ENCODE data around the gene NSUN4. TPM values are rescaled to one million over a fixed set of nuclear protein-coding genes. Genes with fewer than 3 reads are reported as not detected.

The NSUN4 gene
- total and polyA plus RNA-seq, 2 of the 13 experiments (the other 11 are each of a cell fraction or from before 2014, with no cell fraction given) = 21.5 to 23.5 TPM

DNA sequence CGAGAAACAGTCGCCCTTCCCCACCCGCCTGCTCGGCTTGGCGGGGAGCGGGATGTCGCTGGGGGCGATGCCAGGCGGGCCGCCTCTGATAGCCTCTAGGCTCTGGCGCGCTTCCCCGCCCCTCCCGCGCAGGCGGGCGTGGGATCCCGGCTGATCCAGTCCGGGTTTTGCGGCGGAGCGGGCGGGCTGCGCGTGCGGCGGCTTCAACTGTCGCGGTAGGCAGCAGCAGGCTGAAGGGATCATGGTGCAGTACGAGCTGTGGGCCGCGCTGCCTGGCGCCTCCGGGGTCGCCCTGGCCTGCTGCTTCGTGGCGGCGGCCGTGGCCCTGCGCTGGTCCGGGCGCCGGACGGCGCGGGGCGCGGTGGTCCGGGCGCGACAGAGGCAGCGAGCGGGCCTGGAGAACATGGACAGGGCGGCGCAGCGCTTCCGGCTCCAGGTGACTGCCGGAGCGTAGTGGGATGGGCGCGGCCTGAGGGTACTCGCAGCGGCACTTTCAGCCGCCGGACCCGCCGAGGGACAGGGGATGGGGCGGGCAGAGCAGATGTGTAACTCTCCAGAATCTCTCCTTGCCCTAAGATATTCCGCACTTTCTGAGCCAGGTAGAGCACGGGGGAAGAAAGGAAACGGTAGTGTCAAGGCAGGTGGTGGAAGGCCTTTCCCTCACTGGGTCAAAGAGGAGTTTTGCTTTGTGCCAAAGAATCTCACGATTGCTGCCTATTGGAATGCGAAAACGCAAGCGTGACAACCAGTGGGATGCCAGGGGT is 53.7 kb downstream of the NSUN4 start, which contains the start of gene FAAH (continued):
- TF ChIP-seq ZNF230 (CRISPR knock-in tag; IDR thresholded peaks at IDR 0.05) (no peak), CCAR2 (optimal IDR thresholded peaks at IDR 0.05; ENCODE audit: low read depth, low read length) (no peak), SATB2 (CRISPR knock-in tag; IDR thresholded peaks at IDR 0.05) (peak; percentile 90), ZNF569 (CRISPR knock-in tag; IDR thresholded peaks at IDR 0.05; ENCODE audit: borderline replicate concordance) (no peak), HNRNPLL (IDR thresholded peaks at IDR 0.05; ENCODE audit: low read depth, low read length, poor library complexity, severe bottlenecking) (peak; percentile 68), FOXM1 (CRISPR knock-in tag; IDR thresholded peaks at IDR 0.05) (peak; percentile 79; the same call in 1 of the 2 replicates), PHF8 (CRISPR knock-in tag; IDR thresholded peaks at IDR 0.05) (peak; percentile 74), ZFP37 (CRISPR knock-in tag; IDR thresholded peaks at IDR 0.05; ENCODE audit: borderline replicate concordance) (peak; percentile 71; the same call in 1 of the 2 replicates), SOX13 (IDR thresholded peaks at IDR 0.05) (no peak), SOX13 (CRISPR knock-in tag; conservative IDR thresholded peaks at IDR 0.05 in 1 of 2, IDR thresholded peaks at IDR 0.05 in 1 of 2) (peak in 1 of 2 experiments; percentile 55; a peak in 2 of 4 replicates), ELF3 (CRISPR knock-in tag; IDR thresholded peaks at IDR 0.05) (peak; percentile 71), ZNF331 (CRISPR knock-in tag; IDR thresholded peaks at IDR 0.05) (peak; percentile 86), PAX8 (CRISPR knock-in tag; IDR thresholded peaks at IDR 0.05; ENCODE audit: borderline replicate concordance) (peak; percentile 71; the same call in 1 of the 2 replicates), POGZ (CRISPR knock-in tag; IDR thresholded peaks at IDR 0.05) (peak; percentile 59), ZNF772 (CRISPR knock-in tag; IDR thresholded peaks at IDR 0.05) (peak; percentile 87; the same call in 1 of the 2 replicates), MIER3 (CRISPR knock-in tag; IDR thresholded peaks at IDR 0.05; ENCODE audit: borderline replicate concordance) (no peak)
- TF ChIP-seq, protein P1, sequence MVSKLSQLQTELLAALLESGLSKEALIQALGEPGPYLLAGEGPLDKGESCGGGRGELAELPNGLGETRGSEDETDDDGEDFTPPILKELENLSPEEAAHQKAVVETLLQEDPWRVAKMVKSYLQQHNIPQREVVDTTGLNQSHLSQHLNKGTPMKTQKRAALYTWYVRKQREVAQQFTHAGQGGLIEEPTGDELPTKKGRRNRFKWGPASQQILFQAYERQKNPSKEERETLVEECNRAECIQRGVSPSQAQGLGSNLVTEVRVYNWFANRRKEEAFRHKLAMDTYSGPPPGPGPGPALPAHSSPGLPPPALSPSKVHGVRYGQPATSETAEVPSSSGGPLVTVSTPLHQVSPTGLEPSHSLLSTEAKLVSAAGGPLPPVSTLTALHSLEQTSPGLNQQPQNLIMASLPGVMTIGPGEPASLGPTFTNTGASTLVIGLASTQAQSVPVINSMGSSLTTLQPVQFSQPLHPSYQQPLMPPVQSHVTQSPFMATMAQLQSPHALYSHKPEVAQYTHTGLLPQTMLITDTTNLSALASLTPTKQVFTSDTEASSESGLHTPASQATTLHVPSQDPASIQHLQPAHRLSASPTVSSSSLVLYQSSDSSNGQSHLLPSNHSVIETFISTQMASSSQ (IDR thresholded peaks at IDR 0.05; ENCODE audit: low read depth) = no peak
- TF ChIP-seq, protein P1 (CRISPR knock-in tag; IDR thresholded peaks at IDR 0.05; ENCODE audit: borderline replicate concordance) = peak; percentile 79
- TF ChIP-seq, protein P2, sequence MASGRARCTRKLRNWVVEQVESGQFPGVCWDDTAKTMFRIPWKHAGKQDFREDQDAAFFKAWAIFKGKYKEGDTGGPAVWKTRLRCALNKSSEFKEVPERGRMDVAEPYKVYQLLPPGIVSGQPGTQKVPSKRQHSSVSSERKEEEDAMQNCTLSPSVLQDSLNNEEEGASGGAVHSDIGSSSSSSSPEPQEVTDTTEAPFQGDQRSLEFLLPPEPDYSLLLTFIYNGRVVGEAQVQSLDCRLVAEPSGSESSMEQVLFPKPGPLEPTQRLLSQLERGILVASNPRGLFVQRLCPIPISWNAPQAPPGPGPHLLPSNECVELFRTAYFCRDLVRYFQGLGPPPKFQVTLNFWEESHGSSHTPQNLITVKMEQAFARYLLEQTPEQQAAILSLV (CRISPR knock-in tag; IDR thresholded peaks at IDR 0.05; ENCODE audit: borderline replicate concordance) = peak; percentile 91
- TF ChIP-seq, protein P3, sequence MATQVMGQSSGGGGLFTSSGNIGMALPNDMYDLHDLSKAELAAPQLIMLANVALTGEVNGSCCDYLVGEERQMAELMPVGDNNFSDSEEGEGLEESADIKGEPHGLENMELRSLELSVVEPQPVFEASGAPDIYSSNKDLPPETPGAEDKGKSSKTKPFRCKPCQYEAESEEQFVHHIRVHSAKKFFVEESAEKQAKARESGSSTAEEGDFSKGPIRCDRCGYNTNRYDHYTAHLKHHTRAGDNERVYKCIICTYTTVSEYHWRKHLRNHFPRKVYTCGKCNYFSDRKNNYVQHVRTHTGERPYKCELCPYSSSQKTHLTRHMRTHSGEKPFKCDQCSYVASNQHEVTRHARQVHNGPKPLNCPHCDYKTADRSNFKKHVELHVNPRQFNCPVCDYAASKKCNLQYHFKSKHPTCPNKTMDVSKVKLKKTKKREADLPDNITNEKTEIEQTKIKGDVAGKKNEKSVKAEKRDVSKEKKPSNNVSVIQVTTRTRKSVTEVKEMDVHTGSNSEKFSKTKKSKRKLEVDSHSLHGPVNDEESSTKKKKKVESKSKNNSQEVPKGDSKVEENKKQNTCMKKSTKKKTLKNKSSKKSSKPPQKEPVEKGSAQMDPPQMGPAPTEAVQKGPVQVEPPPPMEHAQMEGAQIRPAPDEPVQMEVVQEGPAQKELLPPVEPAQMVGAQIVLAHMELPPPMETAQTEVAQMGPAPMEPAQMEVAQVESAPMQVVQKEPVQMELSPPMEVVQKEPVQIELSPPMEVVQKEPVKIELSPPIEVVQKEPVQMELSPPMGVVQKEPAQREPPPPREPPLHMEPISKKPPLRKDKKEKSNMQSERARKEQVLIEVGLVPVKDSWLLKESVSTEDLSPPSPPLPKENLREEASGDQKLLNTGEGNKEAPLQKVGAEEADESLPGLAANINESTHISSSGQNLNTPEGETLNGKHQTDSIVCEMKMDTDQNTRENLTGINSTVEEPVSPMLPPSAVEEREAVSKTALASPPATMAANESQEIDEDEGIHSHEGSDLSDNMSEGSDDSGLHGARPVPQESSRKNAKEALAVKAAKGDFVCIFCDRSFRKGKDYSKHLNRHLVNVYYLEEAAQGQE (IDR thresholded peaks at IDR 0.05; ENCODE audit: borderline replicate concordance in 1 of 2, low read depth in 1 of 2, low read length in 2 of 2) = no peak

Measured in HepG2 (cell line).